AML-193 (cell line): ENCODE measurements around the gene RSBN1.
A peak's percentile ranks its signal among the peaks of the same experiment; 100 is the strongest.
"Not testable (repeated sequence)": the region's sequence is repeated elsewhere in the genome, so short reads cannot be mapped to it uniquely, and the experiment has no call there.

ENCODE experiments used
- DNase-seq, 2 experiments: peaks; one replicate each; lab custom pipeline; 2025; lab: John Stamatoyannopoulos, UW

Gene RSBN1

GRCh38 chr1:113811888-113812660 lies at the start of gene RSBN1:
TSS of gene RSBN1 (minus strand) at chr1:113812476. CDS start at chr1:113812412, 64 bp downstream.
- peak; percentile 97 for DNase-seq

GRCh38 chr1:113861641-113862040 lies 49.4 kb upstream of the RSBN1 start:
- peak; percentile 26 to 29 for DNase-seq

DNA sequence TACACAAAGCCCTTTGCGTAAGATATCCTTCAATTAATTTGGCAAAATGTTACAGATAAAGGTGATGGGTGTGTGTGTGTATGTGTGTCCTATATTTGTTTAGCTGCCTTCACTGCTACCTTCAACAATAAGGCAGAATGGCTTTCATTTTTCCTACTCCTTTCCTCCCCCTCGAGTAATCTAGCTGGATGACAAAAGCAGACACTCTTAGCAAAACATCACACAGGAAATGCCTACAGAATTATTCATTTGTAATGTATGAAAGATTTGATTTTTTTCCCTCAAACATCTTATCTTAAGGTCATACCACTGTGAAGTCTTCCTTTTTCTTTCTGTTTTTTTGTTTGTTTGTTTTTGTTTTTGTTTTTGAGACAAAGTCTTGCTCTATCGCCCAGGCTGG lies 48.6 kb upstream of the RSBN1 start:
- DNase-seq, result no peak

DNA sequence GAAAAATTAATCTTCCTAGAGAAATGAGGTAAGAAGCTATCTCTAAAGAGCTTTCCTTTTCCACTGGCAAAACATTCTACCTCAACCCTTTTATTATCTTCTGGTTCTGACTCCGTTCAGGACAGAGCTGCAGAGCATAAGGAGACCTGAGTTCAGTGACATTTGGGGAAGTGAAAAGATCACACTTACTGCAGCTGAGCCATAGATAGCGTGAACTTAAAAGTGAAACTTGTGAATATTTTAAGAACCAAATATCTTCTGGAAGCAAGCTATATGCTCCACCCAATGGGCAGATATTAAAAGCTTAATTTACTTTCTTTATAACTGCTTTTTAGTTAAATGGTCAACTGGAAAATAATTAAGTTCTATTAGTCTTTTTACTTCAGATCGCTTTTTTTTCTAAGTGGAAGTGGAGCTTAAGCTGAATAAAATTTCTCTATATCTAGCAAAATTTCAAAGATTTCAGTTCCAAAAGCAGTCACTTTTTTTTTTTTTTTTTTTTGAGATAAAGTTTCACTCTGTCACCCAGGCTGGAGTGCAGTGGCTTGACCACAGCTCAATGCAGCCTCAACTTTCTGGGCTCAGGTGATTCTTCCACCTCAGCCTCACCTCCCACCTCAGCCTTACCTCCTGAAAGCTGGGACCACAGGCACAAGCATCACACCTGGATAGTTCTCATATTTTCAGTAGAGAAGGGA lies 47.4 kb upstream of the RSBN1 start:
- peak; percentile 53 to 56 for DNase-seq

- DNase-seq, result no peak
These were observed 46.7 kb upstream of the RSBN1 start for GRCh38 chr1:113858982-113859381.

DNA sequence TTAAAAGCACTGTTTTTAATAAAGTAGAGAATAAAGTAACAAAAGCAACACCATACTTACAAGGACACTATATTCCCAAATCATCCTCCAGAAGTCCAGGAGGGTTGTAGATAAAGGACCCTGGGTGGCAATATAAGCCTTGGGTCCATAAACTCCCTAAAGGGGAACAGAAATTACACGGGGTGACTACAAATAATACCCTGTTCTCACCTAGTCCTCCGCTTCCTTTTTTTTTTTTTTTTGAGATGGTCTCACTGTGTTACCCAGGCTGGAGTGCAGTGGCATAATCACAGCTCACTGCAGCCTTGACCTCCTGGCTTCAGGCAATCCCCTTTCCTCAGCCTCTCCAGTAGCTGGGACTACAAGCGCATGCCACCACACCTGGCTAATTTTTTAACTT lies 46.1 kb upstream of the RSBN1 start:
- no peak for DNase-seq

DNA sequence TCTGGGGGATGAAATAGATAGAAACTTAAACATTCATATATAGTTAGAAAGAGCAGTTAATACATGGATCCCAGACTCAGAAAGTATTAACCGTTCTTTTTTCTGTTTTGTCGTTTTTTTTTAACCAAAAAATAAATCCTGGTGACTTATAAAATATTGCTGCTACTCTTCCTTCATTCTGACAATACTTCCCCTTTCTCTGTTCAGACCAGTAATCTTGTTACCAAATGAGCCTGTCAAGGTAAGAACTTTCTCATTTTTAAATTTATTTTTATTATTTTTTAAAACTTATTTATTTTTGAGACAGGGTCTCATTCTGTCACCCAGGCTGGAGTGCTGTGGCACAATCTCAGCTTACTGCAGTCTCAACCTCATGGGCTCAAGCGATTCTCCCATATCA lies 45.5 kb upstream of the RSBN1 start:
- DNase-seq, result peak; percentile 34 to 37

DNA sequence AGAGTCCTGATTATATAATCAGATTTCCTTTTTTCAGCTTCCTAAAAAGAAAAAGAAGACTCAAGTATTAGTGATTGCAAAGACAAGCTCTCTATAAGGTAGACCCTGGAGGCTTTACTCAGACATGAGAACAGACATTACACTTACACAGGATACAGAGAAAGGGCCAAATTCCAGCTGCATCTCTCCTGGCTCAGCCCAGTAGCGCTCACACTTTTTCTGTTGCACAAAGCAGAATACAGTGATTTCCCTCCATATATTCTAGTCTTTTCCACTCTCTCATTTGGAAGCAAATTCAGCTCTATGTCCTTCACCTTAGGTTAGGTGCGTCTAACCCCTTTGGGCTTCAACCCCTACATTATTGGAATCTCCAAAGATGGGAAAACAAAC lies 44.1 kb upstream of the RSBN1 start:
- no peak for DNase-seq

DNA sequence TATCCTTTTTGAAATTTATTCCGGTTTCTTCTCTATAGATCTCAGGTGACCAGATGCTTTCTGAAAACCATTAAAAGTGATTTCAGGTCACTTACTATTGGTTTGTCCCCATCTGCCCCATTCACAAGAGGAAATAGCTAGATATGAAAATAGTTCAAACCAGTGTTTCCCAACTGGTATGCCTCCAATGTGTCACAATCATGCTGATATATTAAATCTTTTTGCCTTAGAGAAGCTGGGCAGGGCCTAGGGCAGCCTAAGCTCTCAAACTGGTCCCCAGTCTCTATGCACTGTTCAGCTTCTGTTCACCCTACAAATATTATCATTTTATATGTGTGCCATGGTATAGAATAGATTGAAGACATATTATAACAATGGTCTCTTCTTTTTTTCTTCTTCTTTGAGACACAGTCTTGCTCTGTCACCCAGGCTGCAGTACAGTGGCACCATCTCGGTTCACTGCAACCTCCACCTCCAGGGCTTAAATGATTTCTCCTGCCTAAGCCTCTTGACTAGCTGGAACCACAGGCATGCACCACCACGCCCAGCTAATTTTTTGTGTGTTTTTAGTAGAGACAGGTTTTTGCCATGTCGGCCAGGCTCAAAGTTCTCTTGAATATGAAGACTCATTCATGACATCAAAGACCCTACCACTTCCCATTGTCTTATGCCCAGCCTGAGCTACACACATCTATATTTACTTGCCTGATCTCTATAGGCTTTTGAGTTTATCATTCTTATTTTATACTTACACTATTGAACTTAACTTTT lies 43.5 kb upstream of the RSBN1 start:
- peak in 1 of 2 experiments; percentile 11 for DNase-seq

- DNase-seq, result no peak
These were observed 42.0 kb upstream of the RSBN1 start for GRCh38 chr1:113854234-113854633.

GRCh38 chr1:113852694-113853093 lies 40.4 kb upstream of the RSBN1 start:
- DNase-seq, result not testable (repeated sequence)

GRCh38 chr1:113850127-113850796 lies 38.0 kb upstream of the RSBN1 start:
- no peak for DNase-seq

- peak; percentile 83 to 85 for DNase-seq
These were observed 36.8 kb upstream of the RSBN1 start for GRCh38 chr1:113849072-113849471.

GRCh38 chr1:113846391-113847035 lies 34.2 kb upstream of the RSBN1 start:
- DNase-seq, result no peak

DNA sequence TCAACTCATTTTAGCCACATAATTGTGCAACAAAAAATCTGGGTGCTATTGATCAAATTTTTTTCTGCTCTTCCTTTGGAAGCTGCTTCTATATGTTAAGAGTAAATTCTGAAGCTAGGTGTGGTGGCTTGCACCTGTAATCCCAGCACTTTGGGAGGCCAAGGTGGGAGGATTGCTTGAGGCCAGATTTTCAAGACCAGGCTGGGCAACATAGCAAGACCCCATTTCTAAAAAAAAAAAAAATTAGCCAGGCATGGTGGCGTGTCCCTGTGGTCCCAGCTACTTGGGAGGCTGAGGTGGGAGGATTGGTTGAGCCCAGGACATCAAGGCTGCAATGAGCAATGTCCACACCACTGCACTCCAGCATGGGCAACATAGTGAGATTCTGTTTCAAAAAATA lies 24.3 kb upstream of the RSBN1 start:
- no peak for DNase-seq

- peak; percentile 42 to 51 for DNase-seq
These were observed 23.5 kb upstream of the RSBN1 start for GRCh38 chr1:113835686-113836290.

DNA sequence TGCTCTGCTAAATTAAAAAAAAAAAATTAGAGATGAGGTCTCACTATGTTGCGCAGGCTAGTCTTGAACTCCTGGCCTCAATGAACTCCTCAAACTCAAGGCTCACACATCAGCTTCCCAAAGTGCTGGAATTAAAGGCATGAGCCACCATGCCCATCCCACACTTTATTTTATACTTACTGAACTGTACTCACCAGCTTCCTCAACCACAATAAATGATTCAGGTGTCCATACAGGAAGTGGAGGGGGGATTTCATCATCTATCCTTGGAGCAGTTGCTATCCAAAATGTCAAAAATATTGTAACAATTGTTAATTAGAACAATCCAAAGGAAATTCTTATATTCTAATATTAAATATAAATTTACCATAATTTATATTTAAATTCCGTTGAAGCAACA lies 22.4 kb upstream of the RSBN1 start:
- no peak for DNase-seq

- no peak for DNase-seq
These were observed 17.8 kb upstream of the RSBN1 start for GRCh38 chr1:113830039-113830438.

DNA sequence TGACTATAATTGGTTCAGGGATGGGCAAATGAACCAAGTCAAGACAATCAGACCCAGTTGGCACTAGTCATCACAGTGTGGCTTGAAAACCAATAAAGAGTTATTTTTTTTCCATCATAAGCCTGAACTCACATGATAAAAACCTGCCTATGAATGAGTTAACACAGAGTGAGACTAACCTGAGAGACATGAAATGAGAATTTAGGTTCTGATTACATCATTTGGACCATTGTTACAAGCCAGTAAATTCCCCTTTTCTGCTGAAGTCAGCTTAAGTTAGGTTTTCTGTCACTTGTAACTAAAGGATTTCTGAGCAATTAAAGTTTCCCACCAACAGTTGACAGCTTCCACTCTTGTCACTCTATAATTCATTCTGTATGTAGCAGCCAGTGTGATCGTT lies 9.6 kb upstream of the RSBN1 start:
- no peak for DNase-seq

DNA sequence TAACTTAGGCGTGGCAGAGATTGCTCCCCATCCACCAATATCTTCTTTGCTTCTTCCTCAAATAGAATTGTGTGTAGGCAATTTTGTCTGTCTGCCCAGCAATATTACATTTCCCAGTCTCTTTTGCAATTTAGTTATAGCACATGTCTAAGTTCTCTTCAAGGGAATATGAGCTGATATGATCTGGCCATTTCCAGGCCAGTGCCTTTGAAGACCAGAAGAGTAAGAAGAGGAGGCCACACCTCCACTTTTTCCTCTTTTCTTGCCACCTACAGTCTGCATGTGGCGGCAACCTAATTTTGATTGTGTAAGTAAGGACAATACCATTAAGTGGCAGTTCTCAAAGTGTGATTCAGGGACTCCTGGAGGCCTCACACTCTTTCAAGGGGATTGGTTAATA lies 6.3 kb upstream of the RSBN1 start:
- DNase-seq, result no peak

DNA sequence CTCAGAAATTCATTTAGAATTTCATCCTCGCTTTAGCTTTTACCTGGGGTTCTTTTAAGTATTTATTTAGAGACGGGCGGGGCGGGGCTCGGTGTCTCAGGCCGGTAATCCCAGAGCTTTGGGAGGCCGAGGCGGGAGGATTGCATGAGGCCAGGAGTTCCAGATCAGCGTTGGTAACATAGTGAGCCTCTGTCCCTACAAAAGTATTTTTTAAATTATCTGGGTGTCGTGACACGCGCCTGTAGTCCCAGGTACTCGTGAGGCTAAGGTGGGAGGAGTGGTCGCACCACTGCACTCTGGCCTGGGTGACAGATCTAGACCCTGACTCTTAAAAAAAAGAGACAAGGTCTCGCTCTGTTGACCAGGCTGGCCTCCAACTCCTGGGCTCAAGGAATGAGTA lies 942 bp upstream of the RSBN1 start:
- no peak for DNase-seq
